Right forelimb (tissue), 1 donor: ENCODE measurements around the gene EXOC3L2.
A peak's percentile ranks its signal among the peaks of the same experiment; 100 is the strongest.
"Not testable (repeated sequence)": the region's sequence is repeated elsewhere in the genome, so short reads cannot be mapped to it uniquely, and the experiment has no call there.

Experiments
- DNase-seq: peaks from one replicate; pipeline ENCODE4 v3.0.0-alpha.2; 2018

Gene EXOC3L2

GRCh38 chr19:45245334-45245787 lies at the start of gene EXOC3L2:
TSS of gene EXOC3L2 (minus strand) at chr19:45245407. CDS start at chr19:45239045, 6,362 bp downstream.
- DNase-seq: no peak

GRCh38 chr19:45294291-45295029 lies 49.3 kb upstream of the EXOC3L2 start:
- peak; percentile 68 for DNase-seq

GRCh38 chr19:45293682-45294081 lies 48.5 kb upstream of the EXOC3L2 start:
- no peak for DNase-seq

- no peak for DNase-seq
These were observed 46.6 kb upstream of the EXOC3L2 start for GRCh38 chr19:45291834-45292233.

- DNase-seq: no peak
These were observed 45.2 kb upstream of the EXOC3L2 start for GRCh38 chr19:45290381-45290931.

- DNase-seq: no peak
These were observed 38.3 kb upstream of the EXOC3L2 start for GRCh38 chr19:45283443-45284033.

- DNase-seq: no peak
These were observed 35.3 kb upstream of the EXOC3L2 start for GRCh38 chr19:45280471-45280961.

GRCh38 chr19:45279587-45280192 lies 34.5 kb upstream of the EXOC3L2 start:
- DNase-seq: no peak

GRCh38 chr19:45278087-45278486 lies 32.9 kb upstream of the EXOC3L2 start:
- no peak for DNase-seq

- DNase-seq: no peak
These were observed 31.1 kb upstream of the EXOC3L2 start for GRCh38 chr19:45276284-45276687.

GRCh38 chr19:45275370-45275971 lies 30.3 kb upstream of the EXOC3L2 start:
- no peak for DNase-seq

- no peak for DNase-seq
These were observed 28.3 kb upstream of the EXOC3L2 start for GRCh38 chr19:45273521-45273855.

GRCh38 chr19:45271735-45272108 lies 26.5 kb upstream of the EXOC3L2 start:
- DNase-seq: no peak

GRCh38 chr19:45271098-45271734 lies 26.0 kb upstream of the EXOC3L2 start:
- DNase-seq: no peak

- not testable (repeated sequence) for DNase-seq
These were observed 24.7 kb upstream of the EXOC3L2 start for GRCh38 chr19:45269939-45270338.

- DNase-seq: no peak
These were observed 22.1 kb upstream of the EXOC3L2 start for GRCh38 chr19:45267296-45267695.

GRCh38 chr19:45265375-45265774 lies 20.2 kb upstream of the EXOC3L2 start:
- no peak for DNase-seq

GRCh38 chr19:45264781-45265317 lies 19.6 kb upstream of the EXOC3L2 start:
- DNase-seq: no peak

- no peak for DNase-seq
These were observed 17.8 kb upstream of the EXOC3L2 start for GRCh38 chr19:45263013-45263412.

GRCh38 chr19:45262570-45262969 lies 17.4 kb upstream of the EXOC3L2 start:
- no peak for DNase-seq

GRCh38 chr19:45258862-45259261 lies 13.7 kb upstream of the EXOC3L2 start:
- DNase-seq: no peak

- no peak for DNase-seq
These were observed 11.6 kb upstream of the EXOC3L2 start for GRCh38 chr19:45256836-45257235.
